ENCODE results near the gene MBLAC1.

GRCh38 chr7:100159099-100159623, 32.4 kb downstream of the MBLAC1 start:
- no peak for TF ChIP-seq POLR2AphosphoS5 (IDR thresholded peaks at IDR 0.05; ENCODE audit: low read depth, low read length)
- TF ChIP-seq POLR2A (IDR thresholded peaks at IDR 0.05; ENCODE audit: low read depth, low read length): no peak
- no peak for TF ChIP-seq PAX5 (IDR thresholded peaks at IDR 0.05; ENCODE audit: insufficient read depth, low read length, severe bottlenecking)
- no peak for TF ChIP-seq TAF1 (IDR thresholded peaks at IDR 0.05; ENCODE audit: low read depth, low read length)
